ENCODE measurements around the gene PHLDA3.

PHLDA3 gene

DNA sequence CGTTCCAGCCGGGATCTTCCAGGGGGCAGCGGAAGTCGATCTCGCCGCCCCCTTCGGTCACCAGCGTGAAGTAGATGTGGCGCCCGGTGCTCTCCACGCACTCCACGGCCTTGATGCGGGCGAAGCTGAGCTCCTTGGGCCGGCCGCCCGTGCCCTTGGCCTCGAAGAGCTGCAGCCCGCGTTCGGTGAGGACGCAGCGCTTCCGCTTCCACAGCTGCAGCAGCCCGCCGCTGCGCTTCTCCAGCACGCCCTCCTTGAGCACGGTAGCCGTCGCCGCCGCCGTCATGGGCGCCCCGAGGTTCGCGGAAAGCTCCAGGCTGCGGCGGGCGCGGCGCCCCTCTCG lies 516 bp downstream of the PHLDA3 start:
- DNase-seq (ENCODE audit: low read depth, low spot score), result no peak
- H3K27ac ChIP-seq, result peak overlapping the region; percentile 100

DNA sequence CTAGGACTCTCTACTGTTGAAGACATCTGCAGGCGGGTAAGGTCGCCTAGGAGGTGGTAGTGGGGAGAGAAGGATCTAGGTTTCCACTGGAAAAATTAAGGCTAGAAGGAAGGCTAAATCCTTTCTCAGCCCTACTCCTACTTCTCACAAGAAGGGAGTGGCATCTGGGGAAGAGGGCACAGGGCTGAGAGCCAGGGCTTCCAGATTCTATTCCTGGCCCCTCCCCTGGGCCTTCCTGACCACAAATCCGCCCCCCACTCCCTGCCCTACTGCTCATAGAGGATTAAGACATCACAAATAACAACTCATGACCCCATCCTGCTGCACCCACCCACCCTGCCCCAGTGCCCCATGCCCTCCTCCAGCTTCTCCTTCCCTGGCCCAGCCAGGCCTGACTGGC lies 2.5 kb downstream of the PHLDA3 start:
- peak overlapping the region; percentile 100 for H3K27ac ChIP-seq
- DNase-seq (ENCODE audit: low read depth, low spot score), result no peak

DNA sequence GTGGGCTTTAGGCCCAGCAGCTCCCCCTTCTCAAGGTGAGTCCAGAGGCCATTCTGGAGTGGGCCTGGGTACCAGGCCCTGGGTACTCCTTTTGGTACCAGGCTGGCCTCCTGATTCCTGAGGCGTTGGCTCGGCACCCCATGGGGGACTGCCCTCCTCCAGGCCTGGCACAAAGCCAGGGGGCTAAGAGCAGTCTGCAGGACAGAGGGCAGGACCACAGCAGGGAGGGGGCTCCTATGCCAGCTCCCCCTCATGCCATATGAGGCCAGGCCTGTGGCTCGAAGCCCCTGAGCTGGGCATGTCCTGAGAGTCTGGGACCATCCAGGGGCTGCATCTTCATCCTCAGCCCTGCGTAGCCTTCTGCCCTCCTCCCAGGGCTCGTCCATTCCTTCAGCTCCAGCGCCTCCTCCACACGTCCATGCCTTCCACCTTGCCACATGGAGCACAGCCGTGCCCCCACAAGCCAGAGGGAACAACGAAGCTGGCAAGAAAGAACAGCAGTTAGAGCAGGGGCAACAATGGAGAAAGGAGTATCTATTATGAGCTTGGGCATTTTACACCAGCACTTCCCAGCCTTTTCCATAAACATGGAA lies 3.2 kb downstream of the PHLDA3 start:
- no peak for DNase-seq (ENCODE audit: low read depth, low spot score)
- H3K27ac ChIP-seq, result peak overlapping the region; percentile 100

DNA sequence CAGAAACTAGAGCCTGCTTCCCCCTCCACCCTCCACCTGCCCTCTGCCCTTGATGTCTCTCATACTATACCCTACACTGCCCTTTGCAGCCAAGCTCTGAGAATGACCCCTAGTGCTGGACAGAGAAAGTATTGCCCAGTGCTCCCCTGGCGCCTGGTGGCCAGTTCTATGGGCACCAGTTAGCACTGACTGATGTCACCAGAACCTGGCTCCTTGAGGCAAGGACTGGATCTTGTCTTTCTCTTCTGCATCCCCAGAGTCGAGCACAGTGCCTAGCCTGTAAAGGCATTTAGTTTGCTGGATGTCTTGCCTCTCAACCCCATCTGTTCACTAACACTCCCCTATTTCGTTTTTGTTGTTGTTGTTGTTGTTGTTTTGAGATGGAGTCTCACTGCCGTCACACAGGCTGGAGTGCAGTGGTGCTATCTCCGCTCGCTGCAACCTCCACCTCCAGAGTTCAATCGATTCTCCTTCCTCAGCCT lies 5.9 kb downstream of the PHLDA3 start:
- DNase-seq (ENCODE audit: low read depth, low spot score), result no peak
- H3K27ac ChIP-seq, result peak overlapping the region; percentile 100

DNA sequence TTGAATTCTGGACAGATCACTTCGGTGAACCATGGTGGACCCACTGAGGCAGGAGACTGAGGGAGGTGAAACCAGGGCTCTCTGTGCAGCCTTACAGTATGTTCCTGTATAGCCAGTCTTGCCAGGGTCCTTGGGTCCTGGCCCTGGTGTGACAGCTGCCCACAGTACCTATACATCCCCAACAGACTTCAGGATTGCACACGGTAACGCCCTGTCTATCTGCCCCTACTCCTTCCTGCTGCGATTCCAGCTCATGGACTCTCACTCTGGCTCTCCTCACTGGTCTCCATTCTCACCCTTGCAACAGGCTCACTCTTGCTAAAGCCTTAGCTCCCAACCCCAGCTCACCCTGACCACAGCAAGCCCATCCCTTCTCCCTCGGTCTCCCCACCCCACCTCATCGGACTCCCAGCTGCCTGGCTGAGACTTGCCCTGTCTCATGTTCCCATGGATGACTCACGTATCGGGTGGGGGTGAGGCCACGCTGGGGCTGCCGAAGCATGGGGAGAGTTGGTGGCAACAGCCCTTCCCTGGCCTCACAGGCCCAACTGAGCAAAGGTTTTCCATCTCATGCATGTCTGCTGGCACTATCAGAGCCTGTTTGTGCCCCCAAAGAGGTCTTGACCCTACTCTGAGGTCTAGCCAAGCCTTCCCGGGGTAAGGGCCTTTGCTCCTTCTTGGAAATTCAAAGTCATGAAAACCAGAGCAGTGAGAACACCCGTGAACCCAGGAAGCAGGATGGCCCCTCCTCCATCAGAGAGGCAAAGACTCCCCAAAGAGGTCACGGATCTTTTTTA lies 7.1 kb downstream of the PHLDA3 start:
- DNase-seq (ENCODE audit: low read depth, low spot score), result peak; percentile 99
- H3K27ac ChIP-seq, result peak overlapping the region; percentile 100

DNA sequence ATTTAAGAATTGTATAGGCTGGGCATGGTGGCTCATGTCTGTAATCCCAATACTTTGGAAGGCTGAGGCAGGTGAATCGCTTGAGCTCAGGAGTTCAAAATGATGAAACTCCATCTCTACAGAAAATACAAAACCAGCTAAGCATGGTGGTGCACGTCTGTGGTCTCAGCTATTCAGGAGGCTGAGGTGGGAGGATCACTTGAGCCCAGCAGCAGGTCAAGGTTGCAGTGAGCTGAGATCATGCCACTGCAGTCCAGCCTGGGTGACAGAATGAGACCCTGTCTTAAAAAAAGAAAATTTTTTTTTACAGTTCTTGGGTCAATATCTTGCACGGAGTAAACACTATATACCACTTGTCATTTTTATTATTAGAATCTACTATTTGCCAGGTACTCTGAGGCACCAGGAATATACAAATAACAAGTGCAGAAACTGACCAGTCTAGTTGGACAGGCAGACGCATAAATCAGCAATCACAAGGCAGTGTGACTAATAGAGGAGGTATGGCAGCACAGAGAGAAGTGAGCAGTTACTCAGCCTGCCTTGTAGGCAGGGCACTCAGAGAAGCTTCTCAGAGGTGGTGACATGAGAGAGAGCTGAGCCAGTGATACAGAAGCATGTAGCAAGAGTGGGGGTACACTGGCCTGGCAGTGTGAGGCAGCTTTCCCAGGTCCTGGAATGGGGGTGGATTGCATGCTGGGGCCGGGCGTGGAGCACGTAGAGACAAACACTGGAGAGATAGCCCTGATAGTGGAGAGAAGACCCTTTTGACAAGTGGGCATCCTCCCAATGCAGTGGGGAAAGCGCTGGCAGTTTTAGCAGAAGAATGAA lies 8.0 kb downstream of the PHLDA3 start:
- DNase-seq (ENCODE audit: low read depth, low spot score), result peak; percentile 99
- H3K27ac ChIP-seq, result peak overlapping the region; percentile 100

DNA sequence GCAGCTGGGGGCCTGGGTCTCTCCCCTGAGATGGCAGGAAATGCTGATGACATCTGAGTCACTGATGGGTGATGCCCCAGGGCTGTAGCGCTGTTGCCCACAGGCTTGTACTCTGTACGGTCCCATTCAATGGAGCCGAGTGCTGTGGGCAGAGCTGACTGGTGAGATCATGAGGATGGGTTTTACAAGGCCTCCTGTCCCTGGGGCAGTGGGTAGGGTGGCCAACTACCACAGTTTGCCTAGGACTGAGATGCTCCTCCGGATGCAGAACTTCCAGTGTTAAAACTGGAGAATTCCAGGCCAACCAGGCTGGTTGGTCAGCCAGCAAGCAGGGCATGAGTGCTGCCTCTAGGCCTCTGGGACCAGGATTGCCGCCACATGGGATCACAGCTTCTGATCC lies 9.2 kb downstream of the PHLDA3 start:
- peak overlapping the region; percentile 100 for H3K27ac ChIP-seq
- no peak for DNase-seq (ENCODE audit: low read depth, low spot score)

DNA sequence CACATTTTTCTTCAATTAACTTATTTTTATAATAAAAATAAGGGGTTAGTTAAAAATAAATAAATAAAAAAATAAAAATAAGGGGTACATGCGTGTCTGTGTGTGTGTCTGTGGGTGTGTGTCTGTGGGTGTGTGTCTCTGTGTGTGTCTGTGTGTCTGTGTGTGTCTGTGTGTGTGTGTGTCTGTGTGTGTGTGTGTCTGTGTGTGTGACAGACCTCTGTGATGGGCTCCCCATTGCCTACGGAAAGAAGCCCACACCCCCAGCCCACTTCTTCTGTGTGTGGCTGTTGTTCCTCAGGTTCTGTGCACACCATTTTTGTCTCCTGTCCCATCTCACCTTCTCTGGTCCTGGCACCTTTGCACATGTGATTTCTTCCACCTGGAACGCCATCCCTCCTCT lies 9.9 kb downstream of the PHLDA3 start:
- peak overlapping the region; percentile 100 for H3K27ac ChIP-seq
- DNase-seq (ENCODE audit: low read depth, low spot score), result no peak

DNA sequence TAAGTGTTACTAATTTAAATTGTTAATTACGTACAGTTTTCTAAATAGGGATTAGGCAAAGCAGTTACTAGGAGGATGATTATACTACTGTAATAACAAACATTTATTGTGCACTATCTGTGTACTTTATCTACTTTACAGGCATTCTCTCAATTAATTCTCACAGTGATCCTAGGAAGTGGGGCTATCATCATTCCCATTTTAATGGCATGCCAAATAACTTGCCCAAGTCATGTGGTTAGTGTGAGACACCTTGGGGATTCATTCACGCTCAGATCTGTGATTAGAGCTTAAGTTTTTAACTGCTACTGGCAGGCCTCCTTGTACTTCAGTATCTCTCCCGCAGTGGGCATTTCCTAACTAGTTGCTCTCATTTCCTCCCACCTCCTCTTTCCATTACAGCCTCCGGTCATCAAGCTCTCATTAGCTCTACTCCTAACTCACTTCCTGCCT lies 11.5 kb downstream of the PHLDA3 start:
- peak overlapping the region; percentile 93 for H3K27ac ChIP-seq
- DNase-seq (ENCODE audit: low read depth, low spot score), result no peak

DNA sequence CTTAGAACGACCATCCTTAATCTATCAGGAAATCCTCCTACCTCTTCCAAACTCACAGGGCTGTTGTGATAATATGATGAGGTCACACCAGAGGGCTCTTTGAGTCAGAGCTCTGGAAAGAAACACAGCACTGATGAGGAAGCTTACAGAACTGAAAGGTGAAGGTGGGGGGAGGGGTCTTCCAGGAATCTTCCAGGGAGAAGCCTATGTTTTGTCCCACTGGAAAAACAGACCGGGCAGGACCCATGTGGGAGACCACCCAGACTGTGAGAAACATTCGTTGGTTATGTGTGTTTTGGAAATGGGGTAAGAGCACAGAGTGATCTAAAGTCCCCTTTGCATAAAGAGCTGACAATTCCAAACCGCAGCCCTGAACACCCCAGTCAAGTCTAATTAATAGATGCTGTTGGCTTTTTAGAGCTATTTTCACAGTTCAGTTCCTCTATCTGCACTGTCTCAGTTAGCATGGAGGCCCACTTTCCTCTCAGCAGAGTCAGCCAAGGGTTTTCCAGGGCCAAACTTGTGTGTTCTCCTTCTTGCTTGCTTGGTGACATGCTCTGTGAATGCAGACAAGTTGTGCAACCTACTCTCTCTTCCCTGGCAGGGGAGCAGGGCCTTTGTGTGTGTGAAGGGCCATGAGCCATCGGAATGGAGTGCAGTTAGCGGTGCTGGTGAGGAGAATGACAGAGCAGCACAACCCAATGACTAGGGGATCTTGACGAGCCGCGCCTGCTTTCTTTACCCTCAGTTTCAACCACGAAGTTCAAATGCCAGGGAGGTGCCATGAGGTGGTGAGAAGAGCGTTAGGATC lies 12.3 kb downstream of the PHLDA3 start:
- H3K27ac ChIP-seq, result peak overlapping the region; percentile 93
- DNase-seq (ENCODE audit: low read depth, low spot score), result peak; percentile 98

DNA sequence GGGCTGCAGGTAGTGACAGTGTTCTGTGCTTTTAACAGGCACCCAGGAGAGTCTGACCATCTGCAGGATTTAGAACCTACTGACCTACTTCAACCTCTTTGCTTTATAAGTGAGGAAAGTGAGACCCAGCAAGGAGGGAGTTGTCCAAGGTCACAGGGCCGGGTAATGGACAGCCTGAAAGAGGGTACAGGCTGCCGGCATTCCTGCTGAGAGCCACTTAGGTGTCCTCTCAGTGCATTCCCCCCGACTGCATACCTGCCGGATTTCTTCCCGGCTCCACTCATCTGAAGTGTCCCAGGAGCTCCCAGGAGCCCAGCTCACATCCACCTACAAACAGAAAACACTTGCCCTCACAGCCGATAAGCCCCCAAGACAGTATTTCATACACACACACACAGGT lies 13.9 kb downstream of the PHLDA3 start:
- DNase-seq (ENCODE audit: low read depth, low spot score), result no peak
- no peak overlapping the region for H3K27ac ChIP-seq

DNA sequence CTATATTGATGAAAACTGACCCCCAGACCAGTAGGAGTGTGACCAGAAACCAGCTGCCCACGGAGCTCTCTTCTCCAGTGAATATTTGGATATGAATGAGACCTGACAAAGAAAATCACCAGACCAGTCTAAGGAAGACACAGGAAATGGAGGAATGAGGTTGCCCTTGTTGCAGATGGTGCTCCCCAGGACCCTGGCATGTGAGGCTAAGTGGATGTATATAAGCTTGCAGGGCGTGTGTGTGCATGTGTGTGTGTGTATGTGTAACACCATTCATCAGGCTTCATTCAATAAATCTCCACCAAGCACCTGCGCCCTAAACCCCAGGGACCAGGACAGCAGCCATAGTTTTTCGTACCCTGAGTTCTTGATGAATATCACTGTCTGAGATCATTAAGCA lies 14.4 kb downstream of the PHLDA3 start:
- H3K27ac ChIP-seq, result no peak overlapping the region
- no peak for DNase-seq (ENCODE audit: low read depth, low spot score)

DNA sequence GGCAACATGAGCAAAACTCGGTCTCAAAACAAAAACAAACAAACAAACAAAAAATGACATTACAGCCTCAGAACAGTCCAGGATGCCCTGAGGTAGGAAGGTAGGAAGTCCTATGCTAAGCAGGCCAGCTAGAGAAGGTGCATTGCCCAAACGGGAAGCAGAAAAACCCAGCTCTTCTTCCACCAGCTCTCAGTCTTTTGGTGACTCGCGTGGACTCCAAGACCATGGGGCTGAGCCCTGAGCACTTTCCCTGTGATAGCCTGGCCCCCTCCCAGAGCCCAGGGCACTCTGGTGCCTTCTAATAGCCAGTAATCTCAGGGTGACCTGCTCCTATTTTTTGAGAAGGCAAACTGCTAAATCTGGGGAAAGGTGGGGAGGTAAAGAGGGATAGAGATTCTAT lies 16.1 kb downstream of the PHLDA3 start:
- H3K27ac ChIP-seq, result no peak overlapping the region
- DNase-seq (ENCODE audit: low read depth, low spot score), result no peak

DNA sequence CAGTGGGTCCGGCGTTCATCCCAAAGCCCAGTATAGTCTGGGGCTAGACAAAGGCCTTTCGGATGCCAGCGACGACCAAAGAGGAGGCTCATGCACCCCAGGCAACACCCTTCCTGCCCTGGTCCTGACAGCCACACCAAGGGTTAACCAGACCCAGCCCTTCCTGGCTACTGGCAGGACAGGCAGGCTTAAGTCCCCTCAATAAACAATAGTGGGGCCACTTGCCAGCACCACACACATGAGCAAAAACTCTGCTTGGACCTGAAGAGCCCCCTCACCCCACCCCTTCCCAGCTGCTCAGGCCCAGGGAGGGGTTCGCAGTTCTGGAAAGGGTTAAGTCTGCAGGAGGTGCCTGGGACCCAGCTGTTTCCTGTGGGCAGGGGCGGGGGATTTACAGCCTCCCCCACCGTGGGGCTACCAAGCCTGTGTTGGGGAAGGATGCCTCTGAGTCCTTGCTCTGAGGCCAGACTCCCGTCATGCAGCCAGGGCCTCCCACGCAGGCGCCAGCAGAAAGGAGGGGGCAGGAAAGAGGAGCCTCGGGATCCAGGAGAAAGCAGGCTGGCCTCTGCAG lies 18.2 kb downstream of the PHLDA3 start:
- no peak for DNase-seq (ENCODE audit: low read depth, low spot score)
- H3K27ac ChIP-seq, result no peak overlapping the region

DNA sequence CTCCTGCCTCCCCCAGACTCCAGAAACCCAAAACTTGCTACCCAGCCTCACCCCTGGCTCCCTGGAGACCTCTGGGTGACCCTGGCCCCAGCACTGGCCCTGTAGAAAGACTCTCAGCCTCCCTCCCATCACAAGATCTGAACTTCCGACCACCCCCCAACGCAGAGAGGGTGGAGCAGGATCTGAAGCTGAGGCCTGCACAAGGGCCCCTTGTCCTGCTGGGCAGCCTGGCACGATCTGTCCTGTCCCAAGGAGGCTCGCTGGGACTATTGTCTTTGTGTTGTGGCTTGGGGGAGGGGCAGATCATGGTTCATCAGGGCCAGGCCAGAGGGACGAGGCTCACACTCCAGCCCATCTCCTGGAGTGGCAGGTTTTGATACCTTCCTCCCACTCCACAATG lies 20.0 kb downstream of the PHLDA3 start:
- DNase-seq (ENCODE audit: low read depth, low spot score), result no peak
- H3K27ac ChIP-seq, result peak overlapping the region; percentile 71

DNA sequence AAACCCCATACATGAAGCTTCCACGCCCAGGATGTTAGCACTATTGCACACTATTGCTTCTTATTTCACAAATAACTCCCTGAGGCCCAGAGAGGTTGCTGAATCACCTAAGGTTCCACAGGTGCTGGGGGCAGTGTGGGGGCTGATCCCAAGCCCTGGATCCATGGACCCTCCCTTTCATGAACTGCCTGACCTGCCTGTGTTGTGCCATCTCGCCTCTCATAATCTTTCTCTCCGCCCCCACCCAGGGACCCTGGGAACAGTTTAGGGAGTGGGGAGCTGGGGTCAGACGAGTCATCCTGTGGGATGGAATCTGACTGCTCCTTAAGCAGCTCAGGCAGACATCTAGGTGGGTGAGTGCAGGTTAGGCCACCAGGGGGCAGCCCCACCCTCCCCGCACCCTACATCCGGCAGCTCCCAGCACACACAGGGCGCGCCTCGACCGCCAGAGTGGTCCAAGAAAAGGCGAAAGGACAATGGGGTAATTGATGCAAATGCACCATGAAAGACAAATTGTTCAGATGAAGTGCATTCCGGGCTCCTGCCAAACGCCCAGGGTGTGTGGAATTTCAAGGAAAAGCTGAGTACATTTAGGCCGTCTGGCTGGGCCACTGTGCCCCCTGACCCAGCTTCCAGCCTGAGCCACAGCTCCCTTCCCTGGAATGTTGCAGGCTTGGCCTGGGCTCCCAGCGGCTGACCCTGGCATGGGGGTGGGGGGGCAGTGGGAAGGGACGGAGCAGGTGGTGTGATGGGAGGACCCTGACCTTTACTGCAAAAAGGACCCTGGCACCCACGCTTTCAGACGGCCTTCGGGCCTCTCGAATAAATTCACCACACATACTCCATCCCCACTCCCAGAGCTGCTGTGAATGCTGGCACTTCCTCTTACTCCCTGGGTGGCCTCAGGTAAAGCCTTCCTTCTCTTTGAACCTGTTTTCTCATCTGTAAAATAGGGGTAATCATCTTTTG lies 20.8 kb downstream of the PHLDA3 start:
- no peak for DNase-seq (ENCODE audit: low read depth, low spot score)
- peak overlapping the region; percentile 71 for H3K27ac ChIP-seq

DNA sequence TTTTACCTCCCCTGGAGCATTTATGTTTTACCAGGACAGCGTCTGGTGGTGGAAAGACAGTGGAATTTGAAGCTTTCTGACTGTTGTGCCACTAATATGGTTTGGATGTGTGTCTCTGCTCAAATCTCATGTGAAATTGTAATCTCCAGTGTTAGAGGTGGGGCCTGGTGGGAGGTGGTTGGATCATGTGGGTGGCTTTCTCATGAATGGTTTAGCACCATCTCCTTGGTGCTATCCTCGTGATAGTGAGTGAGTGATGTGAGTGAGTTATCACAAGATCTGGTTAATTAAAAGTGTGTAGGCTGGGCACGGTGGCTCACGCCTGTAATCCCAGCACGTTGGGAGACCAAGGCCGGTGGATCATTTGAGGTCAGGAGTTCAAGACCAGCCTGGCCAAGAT lies 23.7 kb downstream of the PHLDA3 start:
- H3K27ac ChIP-seq, result no peak overlapping the region
- no peak for DNase-seq (ENCODE audit: low read depth, low spot score)

DNA sequence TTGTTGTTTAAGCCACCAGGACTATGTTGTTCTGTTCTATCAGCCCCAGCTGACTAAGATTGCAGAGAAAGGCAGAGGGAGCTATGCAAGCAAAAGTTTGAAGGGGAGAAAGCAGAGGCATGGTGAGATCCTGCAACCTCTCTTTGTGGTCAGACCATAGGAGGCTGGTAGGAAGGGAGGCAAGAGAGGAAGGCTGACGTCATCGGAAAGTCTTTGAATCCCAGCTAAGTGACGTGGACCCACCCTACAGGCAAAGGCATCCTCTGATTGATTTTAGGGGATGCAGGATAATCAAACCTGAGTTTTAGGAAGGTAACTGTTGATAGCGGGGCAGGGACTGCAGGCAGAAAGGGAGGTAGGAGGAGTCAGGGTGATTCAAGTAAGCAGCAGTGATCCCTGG lies 24.2 kb downstream of the PHLDA3 start:
- DNase-seq (ENCODE audit: low read depth, low spot score), result no peak
- no peak overlapping the region for H3K27ac ChIP-seq

DNA sequence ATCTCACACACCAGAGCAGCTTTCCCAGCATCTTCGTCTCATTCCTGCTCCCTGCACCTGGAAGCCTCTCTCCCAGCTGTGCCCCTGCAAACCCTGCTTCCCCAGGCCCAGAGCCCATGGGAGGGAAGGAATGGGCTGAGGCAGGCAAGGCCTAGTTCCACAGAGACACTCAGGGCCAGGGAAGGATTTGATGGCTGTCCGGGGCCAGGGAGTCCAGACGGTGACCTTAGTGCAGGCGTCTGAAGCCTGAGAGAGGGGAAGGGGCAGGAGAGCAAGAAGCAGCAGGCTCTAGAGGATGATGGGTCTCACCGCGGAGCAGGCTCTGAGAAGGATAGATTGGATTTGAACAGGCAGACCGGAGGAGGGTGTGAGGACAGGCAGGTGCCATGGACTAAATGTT lies 25.2 kb downstream of the PHLDA3 start:
- H3K27ac ChIP-seq, result no peak overlapping the region
- no peak for DNase-seq (ENCODE audit: low read depth, low spot score)
